Endodermal cell (in vitro differentiated cells): ENCODE data around the gene MRPL36. TPM values are rescaled to one million over a fixed set of nuclear protein-coding genes. Genes with fewer than 3 reads are reported as not detected.
"Not testable (repeated sequence)": the region's sequence is repeated elsewhere in the genome, so short reads cannot be mapped to it uniquely, and the experiment has no call there.

Experiments used
- DNase-seq: peaks from one replicate; pipeline ENCODE4 v3.0.0-alpha.2; 2017
- H3K27ac ChIP-seq: 2 replicates; pipeline ENCODE4 v1.5.1; 2013; ENCODE audit warnings: mild to moderate bottlenecking, low read depth, low read length, moderate library complexity
- H3K27me3 ChIP-seq: 2 replicates; pipeline ENCODE4 v1.6.1; 2013; ENCODE audit warnings: mild to moderate bottlenecking, low read length, moderate library complexity; ENCODE audit not compliant: insufficient read depth, control insufficient read depth, poor library complexity, severe bottlenecking
- H3K36me3 ChIP-seq: 2 replicates; pipeline ENCODE4 v1.7.0; 2013; ENCODE audit warnings: mild to moderate bottlenecking, low read length, moderate library complexity; ENCODE audit not compliant: control insufficient read depth, insufficient read depth
- H3K4me1 ChIP-seq: one replicate; pipeline ENCODE4 v1.7.0; 2013; ENCODE audit warnings: low read length; ENCODE audit not compliant: control insufficient read depth, insufficient read depth
- H3K4me3 ChIP-seq: 2 replicates; pipeline ENCODE4 v1.5.1; 2013; ENCODE audit warnings: mild to moderate bottlenecking, low read length, moderate library complexity
- H3K9ac ChIP-seq: 2 replicates; pipeline ENCODE4 v1.6.1; 2013; ENCODE audit warnings: mild to moderate bottlenecking, low read length, moderate library complexity; ENCODE audit not compliant: poor library complexity, severe bottlenecking; ENCODE audit errors: extremely low read depth
- H3K9me3 ChIP-seq: 2 replicates; pipeline ENCODE4 v1.6.1; 2013; ENCODE audit warnings: mild to moderate bottlenecking, low read length, moderate library complexity; ENCODE audit not compliant: control insufficient read depth
- H3K27ac Mint-ChIP-seq: 2 replicates; pipeline ENCODE4 v1.8.0; 2020; ENCODE audit warnings: mixed read lengths
- H3K27me3 Mint-ChIP-seq: 2 replicates; pipeline ENCODE4 v1.8.0; 2021; ENCODE audit warnings: mild to moderate bottlenecking, mixed read lengths; ENCODE audit not compliant: insufficient read depth
- H3K36me3 Mint-ChIP-seq: 2 replicates; pipeline ENCODE4 v1.8.0; 2020; ENCODE audit warnings: low read depth, mixed read lengths
- H3K4me1 Mint-ChIP-seq: 2 replicates; pipeline ENCODE4 v1.8.0; 2020; ENCODE audit warnings: mixed read lengths
- H3K4me3 Mint-ChIP-seq: 2 replicates; pipeline ENCODE4 v1.8.0; 2020; ENCODE audit warnings: mild to moderate bottlenecking, moderate library complexity, mixed read lengths
- H3K9me3 Mint-ChIP-seq: 2 replicates; pipeline ENCODE4 v1.8.0; 2020; ENCODE audit warnings: mild to moderate bottlenecking, mixed read lengths
- CTCF ChIP-seq: fragments of 200-600 bp; sonication (generic); conservative IDR thresholded peaks from 2 replicates; pipeline ENCODE4 v1.5.0; 2021; ENCODE audit warnings: antibody characterized with exemption, mild to moderate bottlenecking
- WGBS, 2 experiments: methylation state at CpG; one replicate each; pipeline versions ENCODE4 v1.1.5 to v1.1.7; 2013; ENCODE audit warnings: missing lambda C conversion rate in 2 of 2, mixed read lengths in 1 of 2; ENCODE audit not compliant: insufficient coverage in 1 of 2, insufficient read length in 1 of 2; 5-methylcytosine and 5-hydroxymethylcytosine counted together
- total RNA-seq, 2 donors: library from RNA; stranded (reverse); fragmentation: NEBNext Ultra II Directional in 1 of 2; extraction: Animal tissue kit (Norgen Biotek cat#: 25700) in 1 of 2; gene quantifications; 2 replicates in 1 of 2; 3 replicates in 1 of 2; pipeline ENCODE4 v1.2.1, GENCODE V29; 2021

MRPL36 gene
- total RNA-seq, 2 donors from 2014 or later: 44.0 to 49.7 TPM

GRCh38 chr5:1791176-1791575 lies 8.5 kb downstream of the MRPL36 start:
- no peak overlapping the region for H3K27ac ChIP-seq
- Mint-ChIP-seq H3K36me3 (peaks cover under 1% of the 10 kb centered on the region), H3K9me3 (no peaks in the 10 kb centered on the region), H3K4me3 (no peak overlapping the region), H3K4me1 (peaks cover 2% of the 10 kb centered on the region), H3K27ac (no peak overlapping the region), H3K27me3 (no peaks in the 10 kb centered on the region)
- H3K9me3 ChIP-seq: no peaks in the 10 kb centered on the region
- no peak overlapping the region for H3K9ac ChIP-seq
- no peaks in the 10 kb centered on the region for H3K36me3 ChIP-seq
- no peak overlapping the region for H3K4me3 ChIP-seq
- DNase-seq: no peak
- H3K27me3 ChIP-seq: no peaks in the 10 kb centered on the region
- no peak for TF ChIP-seq CTCF
- WGBS, 2 experiments: 88 to 93% methylated on average over 2 to 3 of the region's 3 CpGs
- no peaks in the 10 kb centered on the region for H3K4me1 ChIP-seq

- no peak for DNase-seq
- Histone ChIP-seq H3K27me3 (no peaks in the 10 kb centered on the region), H3K9ac (no peak overlapping the region), H3K36me3 (no peaks in the 10 kb centered on the region), H3K4me3 (no peak overlapping the region), H3K9me3 (no peaks in the 10 kb centered on the region), H3K27ac (peak overlapping the region; percentile 16), H3K4me1 (no peaks in the 10 kb centered on the region)
- H3K9me3 Mint-ChIP-seq: no peaks in the 10 kb centered on the region
- WGBS, 2 experiments: 58 to 72% methylated on average over 8 to 10 of the region's 10 CpGs
- peaks cover 2% of the 10 kb centered on the region for H3K4me1 Mint-ChIP-seq
- H3K36me3 Mint-ChIP-seq: no peaks in the 10 kb centered on the region
- TF ChIP-seq CTCF: no peak
- no peak overlapping the region for H3K27ac Mint-ChIP-seq
- H3K27me3 Mint-ChIP-seq: no peaks in the 10 kb centered on the region
- no peak overlapping the region for H3K4me3 Mint-ChIP-seq
These were observed 9.7 kb downstream of the MRPL36 start for GRCh38 chr5:1789834-1790471.

GRCh38 chr5:1789438-1789833 lies 10.2 kb downstream of the MRPL36 start:
- not testable (repeated sequence) for H3K27me3 ChIP-seq, DNase-seq, H3K27ac ChIP-seq, H3K27me3 Mint-ChIP-seq, H3K4me1 ChIP-seq, H3K27ac Mint-ChIP-seq, H3K9me3 Mint-ChIP-seq, H3K9me3 ChIP-seq, H3K36me3 ChIP-seq, H3K9ac ChIP-seq, H3K36me3 Mint-ChIP-seq, H3K4me3 Mint-ChIP-seq, H3K4me3 ChIP-seq, H3K4me1 Mint-ChIP-seq
- 88 to 95% methylated on average over 2 to 3 of the region's 3 CpGs for WGBS, 2 experiments

- Histone ChIP-seq H3K4me1 (no peaks in the 10 kb centered on the region), H3K27ac (no peak overlapping the region), H3K9ac (no peak overlapping the region), H3K4me3 (no peak overlapping the region), H3K9me3 (no peaks in the 10 kb centered on the region), H3K36me3 (no peaks in the 10 kb centered on the region), H3K27me3 (no peaks in the 10 kb centered on the region)
- no peaks in the 10 kb centered on the region for H3K27me3 Mint-ChIP-seq
- no peak for DNase-seq
- 90 to 95% methylated on average over 9 to 15 of the region's 15 CpGs for WGBS, 2 experiments
- no peaks in the 10 kb centered on the region for H3K9me3 Mint-ChIP-seq
- H3K27ac Mint-ChIP-seq: no peak overlapping the region
- no peak overlapping the region for H3K4me3 Mint-ChIP-seq
- H3K4me1 Mint-ChIP-seq: peaks cover 2% of the 10 kb centered on the region
- H3K36me3 Mint-ChIP-seq: no peaks in the 10 kb centered on the region
- TF ChIP-seq CTCF: no peak
These were observed 10.8 kb downstream of the MRPL36 start for GRCh38 chr5:1788828-1789227.
